ENCODE results near the gene NUTM1. TPM values are rescaled to one million over a fixed set of nuclear protein-coding genes. Genes with fewer than 3 reads are reported as not detected.
"Not testable (repeated sequence)": the region's sequence is repeated elsewhere in the genome, so short reads cannot be mapped to it uniquely, and the experiment has no call there.

NUTM1 gene
- total and polyA plus RNA-seq, 2 donors = 0.02 TPM; not detected in 1

DNA sequence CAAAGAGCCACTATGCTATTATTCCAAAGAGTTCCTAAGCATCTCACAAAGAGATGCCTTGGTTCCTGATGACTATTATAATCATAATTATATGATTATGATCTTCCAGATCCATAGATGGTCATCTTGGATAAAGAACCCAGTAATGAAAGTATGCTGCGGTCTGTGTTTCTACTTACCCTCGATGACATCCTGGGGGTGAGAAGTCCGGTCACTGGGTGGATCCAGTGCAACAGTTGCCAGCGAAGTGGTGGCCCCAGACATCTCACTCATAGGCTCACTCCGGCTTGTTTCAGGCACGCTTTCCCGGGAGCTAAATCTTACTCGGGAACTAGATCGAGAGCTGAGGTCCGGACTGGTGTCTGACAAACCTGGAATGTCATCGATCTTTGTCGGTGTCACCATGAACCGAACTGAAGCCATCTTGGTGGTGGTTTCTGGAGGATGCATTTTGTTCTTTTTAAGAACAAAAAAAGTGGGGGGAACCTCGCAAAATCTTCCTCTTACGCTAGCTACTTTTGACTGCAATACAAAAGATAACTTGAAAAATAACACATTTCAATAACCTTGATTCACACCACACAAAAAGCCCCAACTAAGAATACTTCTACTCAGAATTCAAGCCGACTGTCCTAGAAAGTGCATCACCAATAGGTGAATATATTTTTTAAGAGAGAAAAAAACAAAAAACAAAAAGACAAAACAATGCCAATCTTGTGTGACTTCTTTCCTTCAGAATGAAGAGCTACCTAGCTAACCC lies 6.7 kb upstream of the NUTM1 start:
- Histone ChIP-seq H3K4me1 (ENCODE audit: control insufficient read depth in 2 of 2, insufficient read depth in 2 of 2, low read length in 2 of 2) (peaks cover 4 to 31% of the 10 kb centered on the region in 2 donors), H3K27ac (ENCODE audit: low read depth in 1 of 2, low read length in 1 of 2) (peak overlapping the region; percentile 95 to 97), H3K9me3 (ENCODE audit: control insufficient read depth in 2 of 2, insufficient read depth in 1 of 2, low read length in 1 of 2) (no peaks in the 10 kb centered on the region), H3K4me3 (ENCODE audit: low read length in 2 of 2) (peak overlapping the region; percentile 73 to 89), H3K36me3 (ENCODE audit: control insufficient read depth in 2 of 2, insufficient read depth in 2 of 2, low read length in 1 of 2) (peaks cover 3 to 12% of the 10 kb centered on the region in 2 donors), H3K27me3 (ENCODE audit: control insufficient read depth in 2 of 2, insufficient read depth in 1 of 2, low read length in 1 of 2) (no peaks in the 10 kb centered on the region)
- no peak for DNase-seq (ENCODE audit: low read depth in 6 of 9, low spot score in 9 of 9)
- WGBS = 76% methylated on average over 16 of the region's 16 CpGs

DNA sequence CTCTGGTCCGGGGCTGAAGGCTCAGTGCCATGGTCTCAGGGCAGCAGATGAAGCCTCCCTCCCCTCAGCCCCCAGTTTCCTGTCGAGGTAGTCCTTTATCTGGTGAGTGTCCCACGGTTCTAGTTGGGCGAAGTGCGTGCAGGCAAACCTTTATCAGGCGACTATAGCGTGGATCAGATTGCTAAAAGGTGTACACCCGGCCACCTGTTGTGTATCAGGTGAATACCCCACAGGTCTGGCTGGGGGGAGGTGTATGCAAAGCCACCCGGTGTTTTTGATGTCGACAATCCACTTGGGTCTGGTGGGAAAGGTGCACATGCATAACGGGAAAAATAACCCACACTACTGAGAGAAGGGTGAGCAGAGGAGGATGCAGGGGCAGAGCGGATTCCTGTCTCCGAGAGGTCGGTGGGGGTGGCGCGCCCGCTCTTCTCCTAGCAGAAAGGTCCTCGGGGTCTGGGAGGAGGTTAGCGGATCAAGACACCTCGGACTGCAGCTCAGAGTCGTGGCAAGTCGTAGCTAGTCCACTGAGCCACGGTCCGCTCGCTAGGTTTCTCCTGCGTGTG lies 6.0 kb upstream of the NUTM1 start:
- H3K4me3 ChIP-seq (ENCODE audit: low read length in 2 of 2) = peak overlapping the region; percentile 73 to 89
- H3K4me1 ChIP-seq (ENCODE audit: control insufficient read depth in 2 of 2, insufficient read depth in 2 of 2, low read length in 2 of 2) = peaks cover 8 to 36% of the 10 kb centered on the region in 2 donors
- no peaks in the 10 kb centered on the region for H3K9me3 ChIP-seq (ENCODE audit: control insufficient read depth in 2 of 2, insufficient read depth in 1 of 2, low read length in 1 of 2)
- peak overlapping the region; percentile 95 to 97 for H3K27ac ChIP-seq (ENCODE audit: low read depth in 1 of 2, low read length in 1 of 2)
- under 1% methylated on average over 26 of the region's 26 CpGs for WGBS
- peaks cover 7 to 17% of the 10 kb centered on the region in 2 donors for H3K36me3 ChIP-seq (ENCODE audit: control insufficient read depth in 2 of 2, insufficient read depth in 2 of 2, low read length in 1 of 2)
- H3K27me3 ChIP-seq (ENCODE audit: control insufficient read depth in 2 of 2, insufficient read depth in 1 of 2, low read length in 1 of 2) = no peaks in the 10 kb centered on the region
- peak in 3 of 9 donors; percentile 32 to 70 (median 52) for DNase-seq (ENCODE audit: low read depth in 6 of 9, low spot score in 9 of 9)

DNA sequence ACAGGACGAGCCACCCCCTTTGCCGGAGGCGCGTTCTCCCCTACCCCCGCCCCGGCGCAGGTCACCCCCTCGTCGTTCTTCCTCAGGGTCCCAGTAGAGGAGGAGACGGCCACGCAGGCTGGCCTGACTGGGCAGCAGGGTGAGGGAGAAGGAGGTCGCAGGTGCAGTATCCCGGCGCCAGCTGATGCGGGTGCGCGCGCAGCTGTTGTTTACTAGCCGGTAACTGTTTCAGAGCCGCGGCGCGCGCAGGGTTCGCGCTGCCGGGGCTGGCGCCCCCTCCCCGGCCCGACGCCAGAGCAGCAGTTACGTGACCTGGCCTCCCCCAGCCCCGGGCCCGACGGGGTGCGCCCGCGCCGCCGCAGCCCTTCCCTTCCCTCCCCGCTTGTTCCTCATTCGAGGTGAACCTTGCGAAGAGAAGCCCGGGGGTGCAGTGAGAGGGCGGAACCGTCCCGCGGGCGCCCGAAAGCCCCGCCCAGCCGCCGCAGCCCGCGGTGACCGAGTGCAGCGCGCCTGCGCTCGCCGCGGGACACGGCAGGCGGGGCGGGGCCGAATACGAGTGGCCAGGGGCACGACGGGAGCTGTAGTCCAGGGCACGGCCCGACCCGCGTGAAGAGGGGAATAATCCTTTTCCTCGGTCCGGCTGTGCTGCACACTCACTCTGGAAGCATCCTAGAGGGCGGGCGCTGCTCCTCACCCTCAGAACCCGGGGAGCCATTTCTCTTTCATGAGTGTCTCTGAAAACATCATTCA lies 5.4 kb upstream of the NUTM1 start, which contains the start of gene SLC12A6:
Gene SLC12A6, minus strand, starts transcription at position 225 of the 750 bp plus-strand sequence. CDS start 1,101 bp downstream, outside the sequence.
- WGBS = under 1% methylated on average over 78 of the region's 78 CpGs
- peak within 1 kb of the TSS; percentile 95 to 97 for H3K27ac ChIP-seq (ENCODE audit: low read depth in 1 of 2, low read length in 1 of 2)
- DNase-seq (ENCODE audit: low read depth in 6 of 9, low spot score in 9 of 9) = peak in 8 of 9 donors; percentile 66 to 94 (median 87)
- peaks cover 10 to 36% of the 10 kb centered on the region in 2 donors for H3K4me1 ChIP-seq (ENCODE audit: control insufficient read depth in 2 of 2, insufficient read depth in 2 of 2, low read length in 2 of 2)
- H3K9me3 ChIP-seq (ENCODE audit: control insufficient read depth in 2 of 2, insufficient read depth in 1 of 2, low read length in 1 of 2) = no peaks in the 10 kb centered on the region
- peak within 1 kb of the TSS; percentile 73 to 89 for H3K4me3 ChIP-seq (ENCODE audit: low read length in 2 of 2)
- no peaks in the 10 kb centered on the region for H3K27me3 ChIP-seq (ENCODE audit: control insufficient read depth in 2 of 2, insufficient read depth in 1 of 2, low read length in 1 of 2)
- peaks cover 7 to 17% of the 10 kb centered on the region in 2 donors for H3K36me3 ChIP-seq (ENCODE audit: control insufficient read depth in 2 of 2, insufficient read depth in 2 of 2, low read length in 1 of 2)

DNA sequence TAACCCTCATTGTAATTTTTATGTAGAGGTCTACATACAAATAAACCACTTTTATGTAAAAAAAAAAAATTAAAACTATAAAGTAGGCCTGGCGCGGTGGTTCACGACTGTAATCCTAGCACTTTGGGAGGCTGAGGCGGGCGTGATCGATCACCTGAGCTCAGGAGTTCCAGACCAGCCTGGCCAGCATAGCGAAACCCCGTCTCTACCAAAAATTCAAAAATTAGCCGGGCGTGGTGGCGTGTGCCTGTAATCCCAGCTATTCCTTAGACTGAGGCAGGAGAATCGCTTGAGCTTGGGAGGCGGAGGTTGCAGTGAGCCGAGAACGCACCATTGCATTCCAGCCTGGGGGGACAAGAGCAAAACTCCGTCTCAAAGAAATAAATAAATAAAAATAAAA lies 4.8 kb upstream of the NUTM1 start:
- peaks cover 7 to 17% of the 10 kb centered on the region in 2 donors for H3K36me3 ChIP-seq (ENCODE audit: control insufficient read depth in 2 of 2, insufficient read depth in 2 of 2, low read length in 1 of 2)
- peaks cover 10 to 35% of the 10 kb centered on the region in 2 donors for H3K4me1 ChIP-seq (ENCODE audit: control insufficient read depth in 2 of 2, insufficient read depth in 2 of 2, low read length in 2 of 2)
- WGBS = 84% methylated on average over 16 of the region's 16 CpGs
- H3K4me3 ChIP-seq (ENCODE audit: low read length in 2 of 2) = peak overlapping the region; percentile 73 to 89
- no peaks in the 10 kb centered on the region for H3K9me3 ChIP-seq (ENCODE audit: control insufficient read depth in 2 of 2, insufficient read depth in 1 of 2, low read length in 1 of 2)
- no peaks in the 10 kb centered on the region for H3K27me3 ChIP-seq (ENCODE audit: control insufficient read depth in 2 of 2, insufficient read depth in 1 of 2, low read length in 1 of 2)
- no peak for DNase-seq (ENCODE audit: low read depth in 6 of 9, low spot score in 9 of 9)
- H3K27ac ChIP-seq (ENCODE audit: low read depth in 1 of 2, low read length in 1 of 2) = peak overlapping the region in 1 of 2 donors; percentile 4

DNA sequence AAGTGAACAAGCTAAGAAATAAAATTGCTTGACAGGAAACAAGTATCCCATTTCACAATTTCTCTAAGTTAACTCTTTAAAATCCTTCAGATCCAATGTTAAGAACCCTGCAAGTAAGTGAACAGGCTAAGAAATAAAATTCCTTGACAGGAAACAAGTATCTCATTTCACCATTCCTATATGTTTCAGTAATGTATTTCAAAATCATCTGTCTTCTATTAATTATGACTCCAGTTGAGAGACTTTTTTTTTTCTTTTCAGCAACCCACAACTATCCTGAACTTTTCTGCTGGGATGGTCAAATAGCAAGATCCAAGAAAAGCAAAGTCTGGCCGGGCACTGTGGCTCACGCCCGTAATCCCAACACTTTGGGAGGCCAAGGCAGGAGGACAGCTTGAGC lies 3.2 kb upstream of the NUTM1 start:
- Histone ChIP-seq H3K4me1 (ENCODE audit: control insufficient read depth in 2 of 2, insufficient read depth in 2 of 2, low read length in 2 of 2) (peaks cover 6 to 30% of the 10 kb centered on the region in 2 donors), H3K9me3 (ENCODE audit: control insufficient read depth in 2 of 2, insufficient read depth in 1 of 2, low read length in 1 of 2) (no peaks in the 10 kb centered on the region), H3K4me3 (ENCODE audit: low read length in 2 of 2) (no peak overlapping the region), H3K36me3 (ENCODE audit: control insufficient read depth in 2 of 2, insufficient read depth in 2 of 2, low read length in 1 of 2) (peaks cover 7 to 17% of the 10 kb centered on the region in 2 donors), H3K27ac (ENCODE audit: low read depth in 1 of 2, low read length in 1 of 2) (no peak overlapping the region), H3K27me3 (ENCODE audit: control insufficient read depth in 2 of 2, insufficient read depth in 1 of 2, low read length in 1 of 2) (no peaks in the 10 kb centered on the region)
- 99% methylated on average over 3 of the region's 3 CpGs for WGBS
- no peak for DNase-seq (ENCODE audit: low read depth in 6 of 9, low spot score in 9 of 9)

DNA sequence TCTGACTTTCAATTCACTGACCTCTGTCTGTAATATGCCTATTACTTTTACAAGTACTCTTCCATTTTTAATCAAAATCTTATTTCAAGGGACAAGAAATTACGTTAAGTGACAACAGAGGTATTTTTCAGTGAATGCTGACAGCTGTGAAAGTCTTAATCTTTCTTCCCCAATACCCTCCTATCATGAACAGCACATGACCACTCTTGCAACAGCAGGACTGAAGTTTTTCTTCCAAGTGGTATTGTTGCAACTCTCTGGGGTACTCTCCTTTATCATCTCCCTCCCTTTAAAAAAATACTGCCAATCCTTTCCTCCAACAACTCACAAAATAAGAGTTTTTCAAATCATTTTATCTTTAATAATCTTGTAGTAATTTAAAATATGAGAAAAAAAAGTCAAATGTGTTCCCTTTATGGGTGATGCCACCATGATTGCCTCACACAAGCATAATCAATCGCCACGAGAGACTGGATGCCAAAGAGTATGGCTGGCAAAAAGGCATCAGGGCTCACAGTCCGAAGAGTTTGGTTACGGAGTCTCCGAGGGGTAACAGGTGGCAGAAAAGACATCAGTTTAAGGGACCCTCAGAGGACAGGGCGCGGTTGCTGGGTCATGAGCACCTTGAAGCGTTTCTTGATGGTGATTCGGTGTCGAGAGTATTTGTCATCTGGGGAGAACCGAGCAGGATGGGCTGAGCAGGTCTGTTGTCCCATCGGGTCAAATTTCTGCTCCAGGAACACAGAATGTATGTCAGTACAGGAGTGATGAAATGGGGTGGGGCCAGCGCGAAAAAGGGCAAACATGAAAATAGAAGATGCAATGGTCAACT lies 1.5 kb upstream of the NUTM1 start:
- H3K4me1 ChIP-seq (ENCODE audit: control insufficient read depth in 2 of 2, insufficient read depth in 2 of 2, low read length in 2 of 2) = peaks cover 6 to 21% of the 10 kb centered on the region in 2 donors
- DNase-seq (ENCODE audit: low read depth in 6 of 9, low spot score in 9 of 9) = no peak
- H3K36me3 ChIP-seq (ENCODE audit: control insufficient read depth in 2 of 2, insufficient read depth in 2 of 2, low read length in 1 of 2) = peaks cover 7 to 17% of the 10 kb centered on the region in 2 donors
- H3K27me3 ChIP-seq (ENCODE audit: control insufficient read depth in 2 of 2, insufficient read depth in 1 of 2, low read length in 1 of 2) = no peaks in the 10 kb centered on the region
- WGBS = 98% methylated on average over 15 of the region's 15 CpGs
- peak overlapping the region; percentile 95 to 96 for H3K4me3 ChIP-seq (ENCODE audit: low read length in 2 of 2)
- H3K27ac ChIP-seq (ENCODE audit: low read depth in 1 of 2, low read length in 1 of 2) = no peak overlapping the region
- H3K9me3 ChIP-seq (ENCODE audit: control insufficient read depth in 2 of 2, insufficient read depth in 1 of 2, low read length in 1 of 2) = no peaks in the 10 kb centered on the region

DNA sequence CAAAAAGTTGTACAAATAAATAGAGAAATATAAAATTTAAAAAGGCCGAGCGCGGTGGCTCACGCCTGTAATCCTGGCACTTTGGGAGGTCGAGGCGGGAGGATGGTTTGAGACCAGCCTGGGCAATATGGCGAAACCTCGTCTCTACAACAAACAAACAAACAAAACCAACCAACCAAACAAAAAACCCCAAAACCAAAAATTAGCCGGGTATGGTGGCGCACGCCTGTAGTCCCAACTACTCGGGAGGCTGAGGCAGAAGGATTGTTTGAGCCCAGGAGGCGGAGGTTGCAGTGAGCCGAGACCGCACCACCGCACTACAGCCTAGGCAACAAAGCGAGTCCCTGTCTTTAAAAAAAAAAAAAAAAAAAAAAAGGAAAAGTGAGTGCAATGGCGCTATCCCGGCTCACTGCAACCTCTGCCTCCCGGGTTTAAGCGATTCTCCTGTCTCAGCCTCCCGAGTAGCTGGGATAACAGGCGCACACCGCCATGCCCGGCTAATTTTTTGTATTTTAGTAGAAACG lies 840 bp upstream of the NUTM1 start:
- 43% methylated on average over 26 of the region's 26 CpGs for WGBS
- peak overlapping the region; percentile 95 to 96 for H3K4me3 ChIP-seq (ENCODE audit: low read length in 2 of 2)
- not testable (repeated sequence) for H3K9me3 ChIP-seq (ENCODE audit: control insufficient read depth in 2 of 2, insufficient read depth in 1 of 2, low read length in 1 of 2); H3K27me3 ChIP-seq (ENCODE audit: control insufficient read depth in 2 of 2, insufficient read depth in 1 of 2, low read length in 1 of 2); DNase-seq (ENCODE audit: low read depth in 6 of 9, low spot score in 9 of 9)
- peak overlapping the region in 1 of 2 donors; percentile 94 for H3K27ac ChIP-seq (ENCODE audit: low read depth in 1 of 2, low read length in 1 of 2)
- peaks cover 7 to 17% of the 10 kb centered on the region in 2 donors for H3K36me3 ChIP-seq (ENCODE audit: control insufficient read depth in 2 of 2, insufficient read depth in 2 of 2, low read length in 1 of 2)
- H3K4me1 ChIP-seq (ENCODE audit: control insufficient read depth in 2 of 2, insufficient read depth in 2 of 2, low read length in 2 of 2) = peaks cover 6 to 15% of the 10 kb centered on the region in 2 donors

DNA sequence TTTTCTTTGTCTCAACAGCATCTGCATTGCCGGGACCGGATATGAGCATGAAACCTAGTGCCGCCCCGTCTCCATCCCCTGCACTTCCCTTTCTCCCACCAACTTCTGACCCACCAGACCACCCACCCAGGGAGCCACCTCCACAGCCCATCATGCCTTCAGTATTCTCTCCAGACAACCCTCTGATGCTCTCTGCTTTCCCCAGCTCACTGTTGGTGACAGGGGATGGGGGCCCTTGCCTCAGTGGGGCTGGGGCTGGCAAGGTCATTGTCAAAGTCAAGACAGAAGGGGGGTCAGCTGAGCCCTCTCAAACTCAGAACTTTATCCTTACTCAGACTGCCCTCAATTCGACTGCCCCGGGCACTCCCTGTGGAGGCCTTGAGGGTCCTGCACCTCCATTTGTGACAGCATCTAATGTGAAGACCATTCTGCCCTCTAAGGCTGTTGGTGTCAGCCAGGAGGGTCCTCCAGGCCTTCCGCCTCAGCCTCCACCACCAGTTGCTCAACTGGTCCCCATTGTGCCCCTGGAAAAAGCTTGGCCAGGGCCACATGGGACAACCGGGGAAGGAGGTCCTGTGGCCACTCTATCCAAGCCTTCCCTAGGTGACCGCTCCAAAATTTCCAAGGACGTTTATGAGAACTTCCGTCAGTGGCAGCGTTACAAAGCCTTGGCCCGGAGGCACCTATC lies 5.0 kb downstream of the NUTM1 start:
- Histone ChIP-seq H3K27me3 (ENCODE audit: control insufficient read depth in 2 of 2, insufficient read depth in 1 of 2, low read length in 1 of 2) (no peaks in the 10 kb centered on the region), H3K9me3 (ENCODE audit: control insufficient read depth in 2 of 2, insufficient read depth in 1 of 2, low read length in 1 of 2) (no peaks in the 10 kb centered on the region), H3K4me1 (ENCODE audit: control insufficient read depth in 2 of 2, insufficient read depth in 2 of 2, low read length in 2 of 2) (no peaks in the 10 kb centered on the region), H3K27ac (ENCODE audit: low read depth in 1 of 2, low read length in 1 of 2) (no peak overlapping the region), H3K36me3 (ENCODE audit: control insufficient read depth in 2 of 2, insufficient read depth in 2 of 2, low read length in 1 of 2) (no peaks in the 10 kb centered on the region), H3K4me3 (ENCODE audit: low read length in 2 of 2) (no peak overlapping the region)
- WGBS = 89% methylated on average over 13 of the region's 13 CpGs
- DNase-seq (ENCODE audit: low read depth in 6 of 9, low spot score in 9 of 9) = no peak

Measured in thymus (tissue), 11 donors.